ENCODE data around the gene NAA50.

The NAA50 gene

GRCh38 chr3:113745756-113746547 lies at the start of gene NAA50:
NAA50 (minus strand) TSS chr3:113746249; CDS start chr3:113745949, 300 bp downstream.
- peak; percentile 96 for DNase-seq (ENCODE audit: low read depth)

DNA sequence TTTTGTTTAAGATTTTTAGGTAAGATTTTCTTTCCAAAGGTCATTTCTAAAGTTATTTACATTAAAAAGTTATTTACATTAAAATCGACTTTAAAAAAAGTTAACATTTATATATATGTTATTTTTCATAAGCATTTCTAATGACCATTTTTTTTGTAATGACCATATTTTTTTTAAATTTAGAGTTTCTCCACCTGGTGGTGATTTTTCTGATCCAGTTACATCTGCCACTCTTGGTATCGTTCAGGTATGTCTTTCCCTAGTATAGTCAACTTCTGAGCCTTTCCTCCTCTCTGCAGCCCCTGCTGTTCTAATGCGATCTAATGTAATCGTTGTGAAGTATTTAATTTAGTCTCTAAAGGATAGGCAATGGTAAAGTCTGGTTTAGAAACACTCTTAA lies 49.6 kb upstream of the NAA50 start:
- no peak for DNase-seq (ENCODE audit: low read depth)

GRCh38 chr3:113794526-113794925 lies 48.5 kb upstream of the NAA50 start:
- DNase-seq (ENCODE audit: low read depth): no peak

DNA sequence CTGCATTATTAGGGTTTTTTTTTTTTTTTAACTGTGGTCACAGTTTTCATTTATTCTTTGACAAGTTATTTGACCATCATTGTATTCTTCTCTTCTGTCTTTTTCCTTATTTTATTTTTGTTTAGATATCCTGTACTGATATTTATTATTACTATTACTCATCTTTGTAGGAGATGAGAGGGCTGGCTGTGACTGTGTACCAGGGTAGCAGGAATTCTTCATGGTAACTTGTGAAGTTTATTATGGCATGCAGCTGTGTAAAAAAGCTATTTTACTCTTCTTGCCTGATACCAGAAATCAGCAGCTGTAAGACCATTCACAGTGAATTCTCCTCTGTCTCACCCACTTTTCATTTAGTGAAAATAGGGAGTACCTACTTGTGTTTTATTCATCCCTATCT lies 45.3 kb upstream of the NAA50 start:
- DNase-seq (ENCODE audit: low read depth): no peak

DNA sequence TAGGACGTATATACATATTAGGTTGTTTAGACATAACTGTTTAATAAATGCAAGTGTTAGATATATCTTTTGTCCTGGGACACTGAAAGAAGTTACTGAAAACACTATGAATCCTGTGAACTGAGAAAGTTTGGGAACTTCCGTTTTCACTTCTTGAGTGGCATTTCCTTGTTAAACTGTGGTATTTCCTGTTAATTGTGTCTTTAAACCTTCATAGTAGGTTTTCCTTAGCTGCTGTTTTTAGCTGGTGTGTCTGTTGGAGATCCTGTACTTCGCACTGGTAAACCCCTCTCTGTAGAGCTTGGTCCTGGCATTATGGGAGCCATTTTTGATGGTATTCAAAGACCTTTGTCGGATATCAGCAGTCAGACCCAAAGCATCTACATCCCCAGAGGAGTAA lies 37.9 kb upstream of the NAA50 start:
- DNase-seq (ENCODE audit: low read depth): no peak

DNA sequence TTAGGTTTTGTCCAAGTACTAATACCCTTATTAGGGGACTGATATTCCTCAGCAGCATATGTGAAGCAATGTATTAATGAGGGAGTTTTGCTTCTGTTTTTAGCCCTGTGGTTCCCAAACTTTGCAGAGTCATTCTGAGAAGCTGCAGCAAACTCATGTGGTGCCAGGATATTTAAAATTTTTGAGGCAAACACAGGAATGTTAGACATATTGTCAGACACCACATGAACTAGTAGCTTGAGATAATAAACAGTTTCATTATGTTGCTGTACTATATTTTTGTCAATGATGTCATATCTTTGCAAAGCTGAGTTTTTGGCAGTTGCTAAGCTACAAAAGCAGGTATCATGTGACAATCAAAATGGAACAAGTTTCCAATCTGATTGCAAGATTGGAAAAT lies 37.4 kb upstream of the NAA50 start:
- peak; percentile 98 for DNase-seq (ENCODE audit: low read depth)

- no peak for DNase-seq (ENCODE audit: low read depth)
Measured at GRCh38 chr3:113776564-113776963, 30.5 kb upstream of the NAA50 start.

DNA sequence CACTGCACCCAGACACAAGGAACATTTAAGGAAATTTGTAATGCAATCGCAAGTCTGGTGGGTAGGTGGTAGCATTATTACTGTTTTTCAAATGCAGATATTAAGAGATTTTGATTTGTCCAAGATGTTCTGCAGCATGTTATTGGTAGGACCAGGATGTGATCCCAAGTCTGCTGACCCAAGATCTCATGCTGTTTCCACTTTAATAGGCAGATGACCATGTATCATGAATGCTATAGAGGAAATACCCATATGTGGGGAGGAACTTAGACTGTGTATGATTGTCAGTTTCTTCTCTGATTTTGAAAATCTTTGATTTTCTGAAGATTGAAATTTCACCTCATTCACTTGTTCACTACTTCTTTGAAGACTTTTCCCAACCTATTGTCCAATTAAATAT lies 29.5 kb upstream of the NAA50 start:
- no peak for DNase-seq (ENCODE audit: low read depth)

- peak; percentile 66 for DNase-seq (ENCODE audit: low read depth)
Measured at GRCh38 chr3:113773381-113773780, 27.3 kb upstream of the NAA50 start.

DNA sequence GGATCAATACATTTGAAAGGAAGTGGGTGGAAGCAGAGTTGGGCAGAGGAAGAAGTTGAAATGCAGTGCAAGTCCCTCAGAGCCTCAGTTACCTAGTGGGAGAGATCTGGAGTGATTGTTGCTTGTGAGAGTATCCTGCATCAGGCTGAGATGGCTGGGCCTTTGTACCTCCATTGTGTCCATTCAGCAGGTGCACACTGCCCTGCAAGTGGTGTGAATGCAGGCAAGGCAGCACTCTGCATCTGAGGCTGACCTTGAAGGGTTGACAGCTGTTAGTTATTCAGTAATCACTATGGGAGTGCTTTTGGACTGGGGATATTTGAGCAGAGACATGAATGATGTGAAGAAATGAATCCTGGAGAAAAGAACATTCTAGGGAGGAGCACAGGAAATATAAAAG lies 25.9 kb upstream of the NAA50 start:
- DNase-seq (ENCODE audit: low read depth): no peak

DNA sequence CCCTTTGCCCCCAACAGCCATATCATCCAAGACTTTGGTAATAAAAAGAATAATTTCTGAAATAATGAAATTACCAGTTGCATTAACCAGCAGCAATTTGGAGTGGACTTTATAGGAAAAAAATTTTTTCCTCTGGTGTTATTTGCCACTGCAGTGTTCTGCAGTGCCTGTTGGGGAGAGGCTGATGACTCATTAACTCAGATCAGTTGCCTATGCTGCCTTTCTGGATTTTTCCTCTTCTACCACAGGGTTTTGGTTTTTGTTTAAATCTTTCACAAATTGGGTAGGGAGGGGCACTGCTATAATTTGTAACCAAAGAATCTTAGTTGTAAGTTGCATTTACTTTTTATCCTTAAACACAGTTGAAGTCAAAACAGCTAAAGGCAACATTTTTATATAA lies 23.5 kb upstream of the NAA50 start:
- DNase-seq (ENCODE audit: low read depth): peak; percentile 49

- DNase-seq (ENCODE audit: low read depth): no peak
Measured at GRCh38 chr3:113764698-113765097, 18.6 kb upstream of the NAA50 start.

- peak; percentile 94 for DNase-seq (ENCODE audit: low read depth)
Measured at GRCh38 chr3:113758389-113759024, 12.5 kb upstream of the NAA50 start.

DNA sequence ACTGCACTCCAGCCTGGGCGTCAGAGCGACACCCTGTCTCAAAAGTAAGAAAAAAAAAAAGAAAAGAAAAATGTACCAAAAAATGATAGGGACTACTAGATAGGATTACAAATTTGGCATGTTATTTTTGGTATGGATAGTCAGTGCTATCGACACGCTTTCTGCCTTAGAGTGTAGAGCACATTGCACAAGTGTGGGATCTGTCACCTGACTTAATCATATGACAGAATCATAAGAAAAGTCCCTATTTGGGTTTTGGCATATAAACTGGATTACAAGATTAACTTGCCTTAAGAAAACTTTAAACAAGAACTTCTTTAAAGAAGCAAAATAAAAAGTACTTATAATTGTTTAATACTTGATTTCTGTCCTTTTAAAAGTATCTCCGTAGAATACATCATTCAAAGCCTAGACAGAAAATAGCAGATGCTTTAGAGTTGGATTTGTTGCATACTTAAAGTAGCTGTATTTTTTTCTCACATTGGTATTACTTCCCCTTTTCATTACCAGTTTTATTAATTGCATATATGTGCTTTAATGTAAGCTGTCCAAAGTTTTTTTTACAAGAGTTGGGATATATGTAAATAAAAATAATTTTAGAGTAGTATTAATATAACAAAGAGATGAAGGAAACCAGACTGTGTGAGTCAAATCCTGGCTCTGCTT lies 8.6 kb upstream of the NAA50 start:
- no peak for DNase-seq (ENCODE audit: low read depth)

DNA sequence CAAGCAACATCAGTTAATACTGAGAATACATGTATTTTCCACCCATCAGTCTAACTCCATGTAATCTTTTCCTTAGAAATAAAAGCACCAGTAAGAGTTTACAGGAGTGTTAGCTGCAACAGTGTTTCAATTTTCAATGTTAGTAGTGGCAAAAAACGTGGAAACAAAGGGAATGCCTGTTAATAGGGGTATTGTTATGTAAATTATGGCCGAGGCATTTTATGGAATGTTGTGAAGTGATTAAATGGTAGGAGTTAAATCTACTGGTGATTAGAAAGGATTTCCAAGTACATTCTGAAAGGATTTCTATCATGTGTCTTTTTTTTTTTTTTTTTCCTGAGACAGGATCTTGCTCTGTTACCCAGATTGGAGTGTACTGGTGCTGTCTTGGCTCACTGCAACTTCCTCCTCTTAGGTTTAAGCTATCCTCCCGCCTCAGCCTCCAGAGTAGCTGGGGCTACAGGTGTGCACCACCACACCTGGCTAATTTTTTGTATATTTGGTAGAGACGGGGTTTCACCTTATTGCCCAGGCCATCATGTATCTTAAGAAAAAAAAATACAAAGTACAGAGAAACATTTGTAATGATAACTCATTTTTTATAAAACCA lies 7.4 kb upstream of the NAA50 start:
- DNase-seq (ENCODE audit: low read depth): no peak

- peak; percentile 40 for DNase-seq (ENCODE audit: low read depth)
Measured at GRCh38 chr3:113751141-113751540, 5.1 kb upstream of the NAA50 start.

- no peak for DNase-seq (ENCODE audit: low read depth)
Measured at GRCh38 chr3:113747283-113748046, 1.4 kb upstream of the NAA50 start.

- peak; percentile 88 for DNase-seq (ENCODE audit: low read depth)
Measured at GRCh38 chr3:113746548-113747282, 666 bp upstream of the NAA50 start, which contains the start of gene ATP6V1A. ATP6V1A (plus strand) TSS chr3:113747035; CDS start chr3:113778754, 31,719 bp downstream.

GRCh38 chr3:113744941-113745755 lies 901 bp downstream of the NAA50 start:
- peak; percentile 85 for DNase-seq (ENCODE audit: low read depth)

DNA sequence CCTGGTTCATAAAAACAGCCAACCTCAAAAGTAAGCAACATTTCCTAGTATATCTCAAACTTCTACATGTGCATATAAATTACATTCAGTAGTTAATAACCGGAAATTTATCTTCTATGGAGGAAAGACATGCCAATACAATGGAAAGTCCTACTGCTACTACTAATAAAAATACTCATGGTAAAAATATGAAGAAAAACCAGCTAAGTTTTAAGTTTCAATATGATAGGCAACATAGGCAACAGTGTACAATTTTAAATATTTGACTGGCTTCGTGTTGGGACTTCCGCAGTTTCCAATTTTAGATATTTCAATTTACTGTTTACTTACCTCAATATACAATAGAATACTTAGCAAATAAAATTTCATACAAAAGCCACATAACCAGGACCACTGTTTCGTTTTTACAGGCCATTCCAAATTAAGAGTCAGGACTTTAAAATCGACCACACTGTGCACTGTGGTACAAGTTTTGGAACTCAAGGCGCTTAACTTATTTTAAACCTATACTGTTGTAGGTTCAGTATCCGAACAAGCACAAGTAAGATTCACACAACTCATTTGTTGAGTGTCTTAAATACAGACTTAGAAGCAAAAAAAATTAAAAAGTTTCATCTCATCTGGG lies 2.9 kb downstream of the NAA50 start:
- DNase-seq (ENCODE audit: low read depth): no peak
